ENCODE results near the gene CASQ2. TPM values are rescaled to one million over a fixed set of nuclear protein-coding genes. Genes with fewer than 3 reads are reported as not detected.

Gene CASQ2
- total and polyA plus RNA-seq, 8 donors, result 0.81 to 41.4 (median 7.9) TPM

GRCh38 chr1:115694805-115695204 lies 73.7 kb downstream of the CASQ2 start:
- Histone ChIP-seq H3K27ac (no peak overlapping the region), H3K4me3 (no peak overlapping the region), H3K9me3 (no peaks in the 10 kb centered on the region), H3K27me3 (no peaks in the 10 kb centered on the region), H3K36me3 (peaks cover 15 to 32% (median 31%) of the 10 kb centered on the region in 4 donors), H3K4me1 (no peaks in the 10 kb centered on the region)
- no peak for DNase-seq
- TF ChIP-seq CTCF (IDR thresholded peaks at IDR 0.05) (no peak), POLR2AphosphoS5 (IDR thresholded peaks at IDR 0.05) (no peak), EP300 (IDR thresholded peaks at IDR 0.05) (no peak), POLR2A (IDR thresholded peaks at IDR 0.05) (no peak)
- 78 to 91% (median 86%) methylated on average over 2 to 3 of the region's 3 CpGs for WGBS, 5 donors
- intact Hi-C loops (cut with DNase I; ENCODE audit: low total_unique reads), result no loop called here

DNA sequence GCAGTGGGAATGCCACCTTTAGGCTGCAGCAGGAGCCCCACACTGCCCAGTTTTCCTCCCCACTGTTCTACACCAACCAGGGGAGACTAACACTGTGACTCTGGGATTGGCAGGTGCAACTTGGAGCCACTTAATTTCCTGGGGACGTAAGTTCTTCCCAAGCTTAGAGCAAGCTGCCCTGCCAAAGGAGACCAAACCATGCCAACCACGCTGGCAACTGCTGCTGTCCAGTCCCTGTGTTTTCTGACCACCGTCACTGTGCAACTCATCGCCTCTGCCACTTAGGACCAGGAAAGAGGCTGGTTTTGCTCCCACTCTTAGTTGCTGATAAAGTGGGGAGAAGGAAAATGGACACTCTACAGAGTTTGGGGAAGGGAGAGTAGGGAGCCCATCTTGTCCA lies 76.3 kb downstream of the CASQ2 start:
- intact Hi-C loops (cut with DNase I; ENCODE audit: low total_unique reads), result no loop called here
- H3K27me3 ChIP-seq, result no peaks in the 10 kb centered on the region
- no peak for DNase-seq
- H3K4me3 ChIP-seq, result no peak overlapping the region
- TF ChIP-seq POLR2A (IDR thresholded peaks at IDR 0.05) (no peak), EP300 (IDR thresholded peaks at IDR 0.05) (no peak), POLR2AphosphoS5 (IDR thresholded peaks at IDR 0.05) (no peak), CTCF (IDR thresholded peaks at IDR 0.05) (no peak)
- peaks cover 15 to 53% (median 42%) of the 10 kb centered on the region in 4 donors for H3K36me3 ChIP-seq
- no peak overlapping the region for H3K27ac ChIP-seq
- WGBS, 5 donors, result 94 to 100% (median 99%) methylated on average over 4 of the region's 4 CpGs
- H3K9me3 ChIP-seq, result no peaks in the 10 kb centered on the region
- H3K4me1 ChIP-seq, result no peaks in the 10 kb centered on the region

- intact Hi-C loops (cut with DNase I; ENCODE audit: low total_unique reads), result no loop called here
- 87 to 98% (median 92%) methylated on average over 8 of the region's 8 CpGs for WGBS, 5 donors
- H3K27ac ChIP-seq, result no peak overlapping the region
Observed at GRCh38 chr1:115690972-115691371, 77.5 kb downstream of the CASQ2 start.

DNA sequence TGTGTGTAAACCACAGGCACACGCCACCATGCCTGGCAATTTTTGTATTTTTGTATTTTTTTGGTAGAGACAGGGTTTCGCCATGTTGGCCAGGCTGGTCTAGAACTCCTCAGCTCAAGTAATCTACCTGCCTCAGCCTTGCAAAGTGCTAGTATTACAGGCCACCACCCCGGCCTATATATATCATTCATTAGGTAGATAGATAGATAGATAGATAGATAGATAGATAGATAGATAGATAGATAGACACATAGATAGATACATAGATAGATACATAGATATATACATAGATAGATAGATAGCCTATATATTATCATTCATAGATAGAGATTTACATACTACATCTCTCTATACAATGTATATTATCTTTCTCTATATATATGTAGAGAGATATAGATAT lies 80.8 kb downstream of the CASQ2 start:
- 75 to 96% (median 92%) methylated on average over 3 of the region's 3 CpGs for WGBS, 5 donors
- intact Hi-C loops (cut with DNase I; ENCODE audit: low total_unique reads), result no loop called here
- no peak overlapping the region for H3K4me3 ChIP-seq
- no peaks in the 10 kb centered on the region for H3K9me3 ChIP-seq
- no peak for DNase-seq
- no peaks in the 10 kb centered on the region for H3K4me1 ChIP-seq
- TF ChIP-seq POLR2A (IDR thresholded peaks at IDR 0.05) (no peak), CTCF (IDR thresholded peaks at IDR 0.05) (no peak), POLR2AphosphoS5 (IDR thresholded peaks at IDR 0.05) (no peak), EP300 (IDR thresholded peaks at IDR 0.05) (no peak)
- H3K27ac ChIP-seq, result no peak overlapping the region
- peaks cover 39 to 94% (median 85%) of the 10 kb centered on the region in 4 donors for H3K36me3 ChIP-seq
- no peaks in the 10 kb centered on the region for H3K27me3 ChIP-seq

More at GRCh38 chr1:115690972-115691371, 77.5 kb downstream of the CASQ2 start:
- no peak for DNase-seq
- no peak overlapping the region for H3K4me3 ChIP-seq
- H3K4me1 ChIP-seq, result no peaks in the 10 kb centered on the region
- H3K36me3 ChIP-seq, result peaks cover 15 to 66% (median 54%) of the 10 kb centered on the region in 4 donors
- no peaks in the 10 kb centered on the region for H3K27me3 ChIP-seq
- no peaks in the 10 kb centered on the region for H3K9me3 ChIP-seq
- TF ChIP-seq POLR2AphosphoS5 (IDR thresholded peaks at IDR 0.05), result no peak
- TF ChIP-seq CTCF (IDR thresholded peaks at IDR 0.05), result no peak
- no peak for TF ChIP-seq POLR2A (IDR thresholded peaks at IDR 0.05)
- no peak for TF ChIP-seq EP300 (IDR thresholded peaks at IDR 0.05)
